ENCODE results near the gene MREG. TPM values are rescaled to one million over a fixed set of nuclear protein-coding genes. Genes with fewer than 3 reads are reported as not detected.

The MREG gene
- total RNA-seq, 4 donors from 2014 or later: 0.36 to 0.40 TPM; not detected in 2

DNA sequence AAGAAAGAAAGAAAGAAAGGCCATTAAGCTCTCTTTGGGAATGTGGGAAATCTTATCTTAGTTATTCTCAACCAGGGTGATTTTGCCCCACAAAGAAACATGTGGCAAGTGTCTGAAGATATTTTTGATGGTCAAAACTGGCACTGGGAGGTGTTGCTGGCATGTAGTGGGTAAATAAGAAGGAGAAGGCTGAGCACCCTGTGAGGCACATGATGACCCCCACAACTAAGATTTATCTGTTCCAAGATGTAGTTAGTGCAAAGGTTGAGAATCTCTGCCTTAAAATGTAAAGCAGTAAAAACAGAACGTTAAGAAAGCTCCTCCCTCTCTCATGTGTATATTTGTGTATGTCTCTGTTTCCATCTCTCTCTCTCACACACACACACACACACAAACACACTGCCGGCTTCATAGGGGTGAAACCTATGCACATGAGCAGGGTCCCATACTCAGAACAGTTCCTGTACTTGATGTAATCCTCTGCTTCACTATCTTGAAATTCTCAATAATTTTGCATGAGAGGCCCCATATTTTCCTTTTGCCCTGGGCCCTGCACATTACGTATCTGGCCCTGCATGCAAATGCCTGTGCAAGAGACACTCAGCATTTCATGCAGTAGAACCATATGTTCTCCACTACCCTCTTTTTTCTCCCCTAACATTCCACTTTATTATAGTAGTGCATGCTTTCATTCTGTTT is 94.3 kb downstream of the MREG start:
- Histone ChIP-seq H3K4me3 (no peak overlapping the region), H3K4me1 (no peaks in the 10 kb centered on the region), H3K27me3 (no peaks in the 10 kb centered on the region), H3K9me3 (no peaks in the 10 kb centered on the region), H3K36me3 (no peaks in the 10 kb centered on the region), H3K27ac (no peak overlapping the region)
- TF ChIP-seq, protein P1, sequence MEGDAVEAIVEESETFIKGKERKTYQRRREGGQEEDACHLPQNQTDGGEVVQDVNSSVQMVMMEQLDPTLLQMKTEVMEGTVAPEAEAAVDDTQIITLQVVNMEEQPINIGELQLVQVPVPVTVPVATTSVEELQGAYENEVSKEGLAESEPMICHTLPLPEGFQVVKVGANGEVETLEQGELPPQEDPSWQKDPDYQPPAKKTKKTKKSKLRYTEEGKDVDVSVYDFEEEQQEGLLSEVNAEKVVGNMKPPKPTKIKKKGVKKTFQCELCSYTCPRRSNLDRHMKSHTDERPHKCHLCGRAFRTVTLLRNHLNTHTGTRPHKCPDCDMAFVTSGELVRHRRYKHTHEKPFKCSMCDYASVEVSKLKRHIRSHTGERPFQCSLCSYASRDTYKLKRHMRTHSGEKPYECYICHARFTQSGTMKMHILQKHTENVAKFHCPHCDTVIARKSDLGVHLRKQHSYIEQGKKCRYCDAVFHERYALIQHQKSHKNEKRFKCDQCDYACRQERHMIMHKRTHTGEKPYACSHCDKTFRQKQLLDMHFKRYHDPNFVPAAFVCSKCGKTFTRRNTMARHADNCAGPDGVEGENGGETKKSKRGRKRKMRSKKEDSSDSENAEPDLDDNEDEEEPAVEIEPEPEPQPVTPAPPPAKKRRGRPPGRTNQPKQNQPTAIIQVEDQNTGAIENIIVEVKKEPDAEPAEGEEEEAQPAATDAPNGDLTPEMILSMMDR (IDR thresholded peaks at IDR 0.05 in 4 of 5, conservative IDR thresholded peaks at IDR 0.05 in 1 of 5): no peak
- no peak for TF ChIP-seq POLR2A (IDR thresholded peaks at IDR 0.05)
- DNase-seq (no peak), ATAC-seq (no peak)
- in situ Hi-C loops (cut with MboI; ENCODE audit: low sequenced_read_pairs in 4 of 4) (loop anchor here in 1 of 4 donors (10.0 kb wide), 1 partner anchor 464 kb away; no protein-coding TSS in a partner anchor), intact Hi-C loops (cut with DNase I; ENCODE audit: low total_unique reads) (no loop called here)

DNA sequence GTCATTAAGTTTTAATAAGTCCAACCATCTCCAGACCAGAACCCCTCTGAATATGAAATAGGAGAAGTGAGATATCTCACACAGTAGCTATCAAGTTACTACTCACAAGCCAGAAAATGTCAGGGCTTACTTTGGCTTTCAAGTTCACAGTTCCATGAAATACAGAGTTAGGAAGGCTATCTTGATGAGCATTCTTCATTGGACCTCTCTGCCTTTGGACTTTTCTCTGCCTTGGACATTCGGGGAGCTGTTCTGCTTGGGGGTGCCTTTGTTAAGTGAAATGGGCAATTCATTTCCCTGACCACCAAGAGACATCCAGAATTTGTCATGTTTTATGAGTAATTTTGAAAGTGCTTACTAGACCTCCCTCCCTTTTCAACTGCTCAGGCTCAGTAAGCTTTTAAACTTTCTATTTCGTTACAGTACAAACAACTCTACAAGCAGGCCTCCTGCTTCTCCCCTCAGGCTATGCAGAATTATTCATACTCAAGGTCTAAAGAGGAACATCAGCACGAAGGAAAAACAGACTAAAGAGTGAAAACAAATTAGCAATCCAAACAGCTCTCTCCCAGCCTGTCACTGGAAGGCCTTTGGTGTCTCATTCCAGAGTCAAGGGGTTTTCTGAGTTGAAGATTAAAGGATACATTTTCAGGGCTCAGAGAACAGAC is 95.3 kb downstream of the MREG start:
- Histone ChIP-seq H3K9me3 (no peaks in the 10 kb centered on the region), H3K36me3 (no peaks in the 10 kb centered on the region), H3K27ac (no peak overlapping the region), H3K4me3 (no peak overlapping the region), H3K27me3 (no peaks in the 10 kb centered on the region), H3K4me1 (no peaks in the 10 kb centered on the region)
- TF ChIP-seq, protein P1 (IDR thresholded peaks at IDR 0.05 in 4 of 5, conservative IDR thresholded peaks at IDR 0.05 in 1 of 5): no peak
- no peak for TF ChIP-seq POLR2A (IDR thresholded peaks at IDR 0.05)
- ATAC-seq: no peak
- intact Hi-C loops (cut with DNase I; ENCODE audit: low total_unique reads): no loop called here
- in situ Hi-C loops (cut with MboI; ENCODE audit: low sequenced_read_pairs in 4 of 4): loop anchor here in 1 of 4 donors (10.0 kb wide), 1 partner anchor 463 kb away; no protein-coding TSS in a partner anchor
- DNase-seq: no peak

DNA sequence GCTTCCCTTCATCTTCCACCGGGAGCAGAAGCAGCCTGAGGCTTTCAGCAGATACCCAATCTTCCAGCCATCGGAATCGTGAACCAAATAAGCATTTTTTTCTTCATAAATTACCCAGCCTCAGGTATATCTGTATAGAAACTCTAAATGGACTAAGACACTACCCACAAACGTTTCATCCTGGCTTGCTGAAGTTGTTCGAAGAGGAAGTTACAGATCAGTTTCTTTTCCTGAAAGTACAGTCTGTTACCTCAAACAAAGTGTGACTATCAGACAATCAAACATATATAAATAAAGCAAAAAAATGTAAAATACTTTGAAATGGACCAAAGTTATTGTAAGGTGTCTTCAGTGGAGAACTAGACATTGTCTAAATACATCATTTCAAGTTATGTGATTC is 97.9 kb downstream of the MREG start:
- TF ChIP-seq, protein P1 (IDR thresholded peaks at IDR 0.05 in 4 of 5, conservative IDR thresholded peaks at IDR 0.05 in 1 of 5): no peak
- no peak for TF ChIP-seq POLR2A (IDR thresholded peaks at IDR 0.05)
- Histone ChIP-seq H3K27ac (no peak overlapping the region), H3K27me3 (no peaks in the 10 kb centered on the region), H3K4me1 (no peaks in the 10 kb centered on the region), H3K36me3 (no peaks in the 10 kb centered on the region), H3K4me3 (no peak overlapping the region), H3K9me3 (no peaks in the 10 kb centered on the region)
- in situ Hi-C loops (cut with MboI; ENCODE audit: low sequenced_read_pairs in 4 of 4) (loop anchor here in 1 of 4 donors (10.0 kb wide), 1 partner anchor 461 kb away; no protein-coding TSS in a partner anchor), intact Hi-C loops (cut with DNase I; ENCODE audit: low total_unique reads) (no loop called here)
- ATAC-seq (no peak), DNase-seq (no peak)

DNA sequence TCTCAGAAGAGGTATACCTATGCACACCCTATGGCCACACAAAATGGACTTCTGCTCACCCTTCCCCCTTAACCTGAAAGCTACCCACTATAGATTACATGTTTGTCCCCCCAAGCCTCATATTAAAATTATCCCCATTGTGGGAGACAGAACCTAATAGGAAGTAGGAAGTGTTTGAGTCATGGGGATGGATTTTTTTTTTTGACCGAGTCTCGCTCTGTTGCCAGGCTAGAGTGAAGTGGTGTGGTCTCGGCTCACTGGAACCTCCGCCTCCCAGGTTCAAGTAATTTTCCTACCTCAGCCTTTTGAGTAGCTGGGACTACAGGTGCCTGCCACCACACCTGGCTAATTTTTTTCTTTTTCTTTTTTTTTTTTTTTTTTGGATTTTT is 98.6 kb downstream of the MREG start:
- H3K27ac ChIP-seq: no peak overlapping the region
- DNase-seq (no peak), ATAC-seq (no peak)
- TF ChIP-seq, protein P1 (IDR thresholded peaks at IDR 0.05 in 4 of 5, conservative IDR thresholded peaks at IDR 0.05 in 1 of 5): no peak
- TF ChIP-seq POLR2A (IDR thresholded peaks at IDR 0.05): no peak
- no peaks in the 10 kb centered on the region for H3K27me3 ChIP-seq
- no peaks in the 10 kb centered on the region for H3K9me3 ChIP-seq
- no peak overlapping the region for H3K4me3 ChIP-seq
- no peaks in the 10 kb centered on the region for H3K36me3 ChIP-seq
- in situ Hi-C loops (cut with MboI; ENCODE audit: low sequenced_read_pairs in 4 of 4) (loop anchor here in 1 of 4 donors (10.0 kb wide), 1 partner anchor 460 kb away; no protein-coding TSS in a partner anchor), intact Hi-C loops (cut with DNase I; ENCODE audit: low total_unique reads) (no loop called here)
- H3K4me1 ChIP-seq: no peaks in the 10 kb centered on the region
